ENCODE results near the gene ZNF692. TPM values are rescaled to one million over a fixed set of nuclear protein-coding genes. Genes with fewer than 3 reads are reported as not detected.

ZNF692 gene
- total RNA-seq, 1 donor from 2014 or later, result 26.8 TPM

- Mint-ChIP-seq H3K27me3 (ENCODE audit: unreplicated experiment) (peaks cover 14% of the 10 kb centered on the region), H3K4me1 (ENCODE audit: unreplicated experiment) (peaks cover 32% of the 10 kb centered on the region), H3K9me3 (ENCODE audit: unreplicated experiment) (no peaks in the 10 kb centered on the region), H3K27ac (ENCODE audit: unreplicated experiment) (peak within 1 kb of the TSS; percentile 100), H3K4me3 (ENCODE audit: unreplicated experiment) (peak within 1 kb of the TSS; percentile 97), H3K36me3 (ENCODE audit: low read depth, unreplicated experiment) (peaks cover 26% of the 10 kb centered on the region)
- no peak for TF ChIP-seq CTCF (IDR thresholded peaks at IDR 0.05; ENCODE audit: unreplicated experiment)
- peak; percentile 84 for DNase-seq (ENCODE audit: low spot score)
Measured at GRCh38 chr1:248825909-248826760, 32.8 kb downstream of the ZNF692 start, which contains the start of gene SH3BP5L. TSS of gene SH3BP5L (minus strand) at chr1:248825915. CDS start at chr1:248824935, 980 bp downstream.

- peaks cover 32% of the 10 kb centered on the region for H3K4me1 Mint-ChIP-seq (ENCODE audit: unreplicated experiment)
- peaks cover 27% of the 10 kb centered on the region for H3K36me3 Mint-ChIP-seq (ENCODE audit: low read depth, unreplicated experiment)
- H3K9me3 Mint-ChIP-seq (ENCODE audit: unreplicated experiment), result no peaks in the 10 kb centered on the region
- DNase-seq (ENCODE audit: low spot score), result no peak
- peak overlapping the region; percentile 100 for H3K27ac Mint-ChIP-seq (ENCODE audit: unreplicated experiment)
- no peak for TF ChIP-seq CTCF (IDR thresholded peaks at IDR 0.05; ENCODE audit: unreplicated experiment)
- peaks cover 14% of the 10 kb centered on the region for H3K27me3 Mint-ChIP-seq (ENCODE audit: unreplicated experiment)
- peak overlapping the region; percentile 97 for H3K4me3 Mint-ChIP-seq (ENCODE audit: unreplicated experiment)
Measured at GRCh38 chr1:248825573-248825908, 33.3 kb downstream of the ZNF692 start.

GRCh38 chr1:248825136-248825535 lies 33.7 kb downstream of the ZNF692 start:
- DNase-seq (ENCODE audit: low spot score), result no peak
- peaks cover 14% of the 10 kb centered on the region for H3K27me3 Mint-ChIP-seq (ENCODE audit: unreplicated experiment)
- H3K4me3 Mint-ChIP-seq (ENCODE audit: unreplicated experiment), result peak overlapping the region; percentile 97
- no peaks in the 10 kb centered on the region for H3K9me3 Mint-ChIP-seq (ENCODE audit: unreplicated experiment)
- peaks cover 30% of the 10 kb centered on the region for H3K36me3 Mint-ChIP-seq (ENCODE audit: low read depth, unreplicated experiment)
- H3K27ac Mint-ChIP-seq (ENCODE audit: unreplicated experiment), result peak overlapping the region; percentile 100
- no peak for TF ChIP-seq CTCF (IDR thresholded peaks at IDR 0.05; ENCODE audit: unreplicated experiment)
- H3K4me1 Mint-ChIP-seq (ENCODE audit: unreplicated experiment), result peaks cover 36% of the 10 kb centered on the region

- Mint-ChIP-seq H3K9me3 (ENCODE audit: unreplicated experiment) (no peaks in the 10 kb centered on the region), H3K4me1 (ENCODE audit: unreplicated experiment) (peaks cover 38% of the 10 kb centered on the region), H3K27ac (ENCODE audit: unreplicated experiment) (peak overlapping the region; percentile 100), H3K27me3 (ENCODE audit: unreplicated experiment) (peaks cover 14% of the 10 kb centered on the region), H3K4me3 (ENCODE audit: unreplicated experiment) (peak overlapping the region; percentile 97), H3K36me3 (ENCODE audit: low read depth, unreplicated experiment) (peaks cover 33% of the 10 kb centered on the region)
- DNase-seq (ENCODE audit: low spot score), result no peak
- no peak for TF ChIP-seq CTCF (IDR thresholded peaks at IDR 0.05; ENCODE audit: unreplicated experiment)
Measured at GRCh38 chr1:248824701-248825100, 34.2 kb downstream of the ZNF692 start.

GRCh38 chr1:248824301-248824700 lies 34.6 kb downstream of the ZNF692 start:
- H3K27ac Mint-ChIP-seq (ENCODE audit: unreplicated experiment), result peak overlapping the region; percentile 100
- DNase-seq (ENCODE audit: low spot score), result no peak
- H3K4me1 Mint-ChIP-seq (ENCODE audit: unreplicated experiment), result peaks cover 38% of the 10 kb centered on the region

More at GRCh38 chr1:248824301-248824700, 34.6 kb downstream of the ZNF692 start:
- TF ChIP-seq CTCF (IDR thresholded peaks at IDR 0.05; ENCODE audit: unreplicated experiment), result no peak
- peaks cover 14% of the 10 kb centered on the region for H3K27me3 Mint-ChIP-seq (ENCODE audit: unreplicated experiment)
- H3K4me3 Mint-ChIP-seq (ENCODE audit: unreplicated experiment), result peak overlapping the region; percentile 97
- peaks cover 33% of the 10 kb centered on the region for H3K36me3 Mint-ChIP-seq (ENCODE audit: low read depth, unreplicated experiment)
- no peaks in the 10 kb centered on the region for H3K9me3 Mint-ChIP-seq (ENCODE audit: unreplicated experiment)

Data from endothelial cell (in vitro differentiated cells).